K562 (cell line): Measurements from ENCODE around the gene CD74. TPM values are rescaled to one million over a fixed set of nuclear protein-coding genes. Genes with fewer than 3 reads are reported as not detected.

Experiments
- ARNT ChIP-seq, 2 experiments: fragments of 450-650 bp; IDR thresholded peaks; 2 replicates each; pipeline ENCODE4 v1.6.1; 2016; ENCODE audit warnings: mild to moderate bottlenecking in 1 of 2
- ATF1 ChIP-seq, 2 experiments: fragments of 450-650 bp in 1 of 2; IDR thresholded peaks; 2 replicates each; pipeline ENCODE4 v1.6.1; 2016; ENCODE audit warnings: missing compliant biosample characterization in 1 of 2, missing genetic modification characterization in 1 of 2
- CCAR2 ChIP-seq: fragments of 200-400 bp; formaldehyde crosslinking; IDR thresholded peaks from 2 replicates; pipeline ENCODE4 v1.6.1; 2017; ENCODE audit warnings: mild to moderate bottlenecking, low read depth, low read length
- DPF2 ChIP-seq: fragments of 450-650 bp; IDR thresholded peaks from 2 replicates; pipeline ENCODE4 v1.6.1; 2016
- ESRRB ChIP-seq: fragments of 250-450 bp; sonication (Bioruptor Pico); IDR thresholded peaks from 2 replicates; pipeline ENCODE4 v1.5.0; 2020; ENCODE audit warnings: mild to moderate bottlenecking, moderate library complexity, borderline replicate concordance
- JUNB ChIP-seq: fragments of 450-650 bp; formaldehyde crosslinking; conservative IDR thresholded peaks from 2 replicates; pipeline ENCODE4 v1.4.0; 2020; ENCODE audit warnings: mild to moderate bottlenecking
- PHB2 ChIP-seq: fragments of 450-650 bp; IDR thresholded peaks from 2 replicates; pipeline ENCODE4 v1.6.1; 2017; ENCODE audit warnings: low read depth
- RAD21 ChIP-seq, 2 experiments: fragments of 250-450 bp in 1 of 2; fragments of 450-650 bp in 1 of 2; sonication (Bioruptor Pico) in 1 of 2; formaldehyde crosslinking in 1 of 2; IDR thresholded peaks in 1 of 2; conservative IDR thresholded peaks in 1 of 2; 2 replicates each; pipeline versions ENCODE4 v1.4.0 to v1.8.0; 2020 to 2022; ENCODE audit warnings: mild to moderate bottlenecking in 2 of 2, moderate library complexity in 1 of 2
- SAFB ChIP-seq: fragments of 200-400 bp; formaldehyde crosslinking; IDR thresholded peaks from 2 replicates; pipeline ENCODE4 v1.6.1; 2017; ENCODE audit warnings: low read depth, low read length, borderline replicate concordance
- SOX6 ChIP-seq: fragments of 450-650 bp; IDR thresholded peaks from 2 replicates; pipeline ENCODE4 v1.6.1; 2014; ENCODE audit warnings: mild to moderate bottlenecking
- TEAD2 ChIP-seq: fragments of 450-650 bp; IDR thresholded peaks from 2 replicates; pipeline ENCODE4 v1.6.1; 2016; ENCODE audit warnings: missing genetic modification characterization, control low read depth, missing compliant biosample characterization
- TSC22D4 ChIP-seq: fragments of 450-650 bp; IDR thresholded peaks from 2 replicates; pipeline ENCODE4 v1.6.1; 2016; ENCODE audit warnings: missing genetic modification characterization, missing biosample characterization, control low read depth
- ZNF551 ChIP-seq: fragments of 250-450 bp; sonication (Bioruptor Pico); IDR thresholded peaks from 2 replicates; pipeline ENCODE4 v1.5.0; 2021; ENCODE audit warnings: mild to moderate bottlenecking, moderate library complexity
- polyA plus RNA-seq, 8 experiments: library from polyadenylated mRNA; depleted of rRNA in 4 of 8; stranded (reverse) in 5 of 8; unstranded in 3 of 8; fragments of >200 nt; fragmentation: Nextera tagmentation in 2 of 8; fragmentation: Illumina TruSeq in 1 of 8; extraction: Ambion mirVana in 2 of 8; extraction: Trizol in 1 of 8; gene quantifications; 2 replicates each; pipeline versions ENCODE4 v1.2.1 to v1.2.3, GENCODE V29; 2011 to 2014; ENCODE audit warnings: inconsistent platforms in 1 of 8, missing spikeins in 1 of 8
- total RNA-seq, 7 experiments: library from RNA; depleted of rRNA in 6 of 7; stranded (reverse); fragments of >200 nt in 6 of 7; fragmentation: Illumina TruSeq in 2 of 7; extraction: Trizol in 2 of 7; gene quantifications; 2 replicates each; pipeline versions ENCODE4 v1.2.1 to v1.2.3, GENCODE V29; 2011 to 2021; ENCODE audit warnings: low replicate concordance in 1 of 7
- TF ChIP-seq, protein P1 (sequence below): fragments of 450-650 bp; IDR thresholded peaks from 2 replicates; pipeline ENCODE4 v1.6.1; 2016
- TF ChIP-seq, protein P2 (sequence below): fragments of 450-650 bp; IDR thresholded peaks from 2 replicates; pipeline ENCODE4 v1.6.1; 2016; ENCODE audit warnings: mild to moderate bottlenecking
- TF ChIP-seq, protein P3 (sequence below): fragments of 250-450 bp; sonication (Bioruptor Pico); IDR thresholded peaks from 2 replicates; pipeline ENCODE4 v1.5.0; 2021; ENCODE audit warnings: mild to moderate bottlenecking, moderate library complexity
- TF ChIP-seq, protein P4 (sequence below): fragments of 250-450 bp; sonication (Bioruptor Pico); IDR thresholded peaks from 2 replicates; pipeline ENCODE4 v1.8.0; 2021; ENCODE audit warnings: mild to moderate bottlenecking, moderate library complexity

CD74 gene
- total and polyA plus RNA-seq, 9 of the 15 experiments (the other 6 are each of a cell fraction or from before 2014, with no cell fraction given), result 0.07 to 4.8 (median 0.32) TPM

DNA sequence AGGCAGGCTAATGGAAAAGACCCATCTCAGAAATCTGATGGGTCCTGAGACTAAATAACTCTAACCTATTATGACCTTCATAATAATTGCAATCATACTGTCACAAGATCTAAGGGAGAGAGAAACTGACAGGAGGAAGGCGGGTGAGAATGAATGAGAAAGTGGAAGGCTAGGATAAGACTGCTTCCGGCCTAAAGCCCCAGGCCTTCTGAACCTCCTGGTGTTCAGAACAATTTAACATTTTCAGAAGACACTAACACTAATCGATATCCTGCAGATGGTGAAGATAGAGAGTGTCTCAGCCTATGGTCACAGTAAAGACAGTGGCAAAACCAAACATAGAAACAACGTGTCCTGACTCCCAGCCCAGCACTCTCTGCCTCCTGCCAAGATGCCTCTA, 35.6 kb upstream of the CD74 start (continued):
- TF ChIP-seq SOX6 (no peak), DPF2 (0 out of 2 replicates have a peak, but pooled peaks have one; percentile 12), ARNT (IDR thresholded peaks at IDR 0.05) (no peak), CCAR2 (no peak), ESRRB (CRISPR knock-in tag) (no peak), TEAD2 (tag) (no peak), SAFB (no peak), RAD21 (CRISPR knock-in tag; conservative IDR thresholded peaks at IDR 0.05 in 1 of 2, IDR thresholded peaks at IDR 0.05 in 1 of 2) (no peak), TSC22D4 (tag) (no peak), ATF1 (CRISPR knock-in tag; IDR thresholded peaks at IDR 0.05) (no peak), ATF1 (tag; IDR thresholded peaks at IDR 0.05) (no peak), ZNF551 (CRISPR knock-in tag) (no peak), JUNB (CRISPR knock-in tag) (no peak), PHB2 (no peak)
- TF ChIP-seq, protein P1, sequence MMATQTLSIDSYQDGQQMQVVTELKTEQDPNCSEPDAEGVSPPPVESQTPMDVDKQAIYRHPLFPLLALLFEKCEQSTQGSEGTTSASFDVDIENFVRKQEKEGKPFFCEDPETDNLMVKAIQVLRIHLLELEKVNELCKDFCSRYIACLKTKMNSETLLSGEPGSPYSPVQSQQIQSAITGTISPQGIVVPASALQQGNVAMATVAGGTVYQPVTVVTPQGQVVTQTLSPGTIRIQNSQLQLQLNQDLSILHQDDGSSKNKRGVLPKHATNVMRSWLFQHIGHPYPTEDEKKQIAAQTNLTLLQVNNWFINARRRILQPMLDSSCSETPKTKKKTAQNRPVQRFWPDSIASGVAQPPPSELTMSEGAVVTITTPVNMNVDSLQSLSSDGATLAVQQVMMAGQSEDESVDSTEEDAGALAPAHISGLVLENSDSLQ, result no peak
- TF ChIP-seq, protein P2, sequence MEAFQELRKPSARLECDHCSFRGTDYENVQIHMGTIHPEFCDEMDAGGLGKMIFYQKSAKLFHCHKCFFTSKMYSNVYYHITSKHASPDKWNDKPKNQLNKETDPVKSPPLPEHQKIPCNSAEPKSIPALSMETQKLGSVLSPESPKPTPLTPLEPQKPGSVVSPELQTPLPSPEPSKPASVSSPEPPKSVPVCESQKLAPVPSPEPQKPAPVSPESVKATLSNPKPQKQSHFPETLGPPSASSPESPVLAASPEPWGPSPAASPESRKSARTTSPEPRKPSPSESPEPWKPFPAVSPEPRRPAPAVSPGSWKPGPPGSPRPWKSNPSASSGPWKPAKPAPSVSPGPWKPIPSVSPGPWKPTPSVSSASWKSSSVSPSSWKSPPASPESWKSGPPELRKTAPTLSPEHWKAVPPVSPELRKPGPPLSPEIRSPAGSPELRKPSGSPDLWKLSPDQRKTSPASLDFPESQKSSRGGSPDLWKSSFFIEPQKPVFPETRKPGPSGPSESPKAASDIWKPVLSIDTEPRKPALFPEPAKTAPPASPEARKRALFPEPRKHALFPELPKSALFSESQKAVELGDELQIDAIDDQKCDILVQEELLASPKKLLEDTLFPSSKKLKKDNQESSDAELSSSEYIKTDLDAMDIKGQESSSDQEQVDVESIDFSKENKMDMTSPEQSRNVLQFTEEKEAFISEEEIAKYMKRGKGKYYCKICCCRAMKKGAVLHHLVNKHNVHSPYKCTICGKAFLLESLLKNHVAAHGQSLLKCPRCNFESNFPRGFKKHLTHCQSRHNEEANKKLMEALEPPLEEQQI, result no peak
- TF ChIP-seq, protein P3, sequence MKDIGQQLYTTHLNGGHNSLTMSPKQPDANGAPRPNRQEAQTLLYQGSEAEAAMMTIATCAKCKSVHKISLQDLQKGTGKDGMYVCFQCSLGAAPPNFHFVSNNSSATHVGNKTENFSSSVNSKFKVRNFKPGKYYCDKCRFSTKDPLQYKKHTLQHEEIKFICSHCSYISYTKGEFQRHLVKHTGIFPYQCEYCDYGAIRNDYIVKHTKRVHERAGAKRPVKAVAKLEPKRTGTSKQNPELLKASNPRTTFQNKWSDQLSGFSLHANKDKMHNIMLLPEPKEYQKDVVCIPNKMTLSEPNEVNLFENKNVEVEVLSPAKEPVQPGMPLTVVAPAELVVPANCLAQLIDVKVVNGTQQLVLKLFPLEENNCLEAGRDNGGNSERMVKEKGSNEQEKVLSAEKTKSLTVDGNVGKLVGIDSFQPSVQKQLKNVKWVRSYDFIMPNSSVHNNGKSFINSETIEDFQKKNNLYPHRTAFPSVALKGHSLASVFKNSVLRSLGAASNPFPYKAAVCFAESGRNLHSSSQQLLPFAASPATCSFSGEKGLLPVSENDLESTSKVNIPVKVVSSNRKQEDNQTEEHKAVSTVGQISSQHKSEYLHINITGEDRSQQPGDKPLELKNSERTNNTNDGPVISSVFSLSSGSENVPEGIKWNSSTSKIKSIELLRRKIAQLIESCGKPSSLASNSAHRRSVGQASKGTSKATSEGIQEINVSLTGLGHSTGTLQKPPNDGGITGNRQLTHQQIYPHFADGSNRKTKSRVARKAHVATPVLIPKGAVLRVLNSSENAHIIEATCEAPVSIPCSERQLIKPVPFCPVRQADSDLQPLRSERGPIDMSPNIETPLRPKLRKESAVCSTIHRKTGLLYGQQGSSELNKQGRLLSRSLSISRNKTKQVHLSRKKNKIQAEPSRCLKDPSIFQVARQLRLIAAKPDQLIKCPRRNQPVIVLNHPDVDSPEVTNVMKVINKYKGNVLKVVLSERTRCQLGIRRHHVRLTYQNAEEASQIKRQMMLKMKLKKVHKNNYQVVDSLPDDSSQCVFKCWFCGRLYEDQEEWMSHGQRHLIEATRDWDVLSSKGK (CRISPR knock-in tag), result no peak
- TF ChIP-seq, protein P4, sequence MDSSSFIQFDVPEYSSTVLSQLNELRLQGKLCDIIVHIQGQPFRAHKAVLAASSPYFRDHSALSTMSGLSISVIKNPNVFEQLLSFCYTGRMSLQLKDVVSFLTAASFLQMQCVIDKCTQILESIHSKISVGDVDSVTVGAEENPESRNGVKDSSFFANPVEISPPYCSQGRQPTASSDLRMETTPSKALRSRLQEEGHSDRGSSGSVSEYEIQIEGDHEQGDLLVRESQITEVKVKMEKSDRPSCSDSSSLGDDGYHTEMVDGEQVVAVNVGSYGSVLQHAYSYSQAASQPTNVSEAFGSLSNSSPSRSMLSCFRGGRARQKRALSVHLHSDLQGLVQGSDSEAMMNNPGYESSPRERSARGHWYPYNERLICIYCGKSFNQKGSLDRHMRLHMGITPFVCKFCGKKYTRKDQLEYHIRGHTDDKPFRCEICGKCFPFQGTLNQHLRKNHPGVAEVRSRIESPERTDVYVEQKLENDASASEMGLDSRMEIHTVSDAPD (CRISPR knock-in tag), result no peak
